K562 (cell line): ENCODE data around the gene IRAK2. TPM values are rescaled to one million over a fixed set of nuclear protein-coding genes. Genes with fewer than 3 reads are reported as not detected.

Experiments used
- BHLHE40 ChIP-seq: IDR thresholded peaks from 2 replicates; pipeline ENCODE4 v1.6.1; 2011; ENCODE audit warnings: low read length, improper control_type of control experiment
- CCNT2 ChIP-seq: IDR thresholded peaks from 2 replicates; pipeline ENCODE4 v1.6.1; 2011; ENCODE audit warnings: borderline replicate concordance, low read depth, mild to moderate bottlenecking, moderate library complexity, mixed read lengths, low read length; ENCODE audit not compliant: insufficient read length; ENCODE audit errors: extremely low read depth
- CREB1 ChIP-seq, 2 experiments: sonication (generic) in 1 of 2; formaldehyde crosslinking in 1 of 2; IDR thresholded peaks; 2 replicates each; pipeline versions ENCODE4 v1.6.1 to v1.8.0; 2012 to 2022; ENCODE audit warnings: inconsistent platforms in 1 of 2, mild to moderate bottlenecking in 1 of 2, missing genetic modification reagents in 1 of 2, moderate library complexity in 1 of 2
- CREBBP ChIP-seq: IDR thresholded peaks from one replicate; pipeline ENCODE4 v1.6.1; 2012; ENCODE audit warnings: low read depth, mild to moderate bottlenecking, control low read depth, inconsistent platforms, low read length
- E2F3 ChIP-seq: fragments of 250-450 bp; sonication (Bioruptor Pico); IDR thresholded peaks from 2 replicates; pipeline ENCODE4 v1.4.0; 2020; ENCODE audit warnings: mild to moderate bottlenecking
- ESRRA ChIP-seq: fragments of 450-650 bp; IDR thresholded peaks from 2 replicates; pipeline ENCODE4 v1.6.1; 2014; ENCODE audit warnings: low read depth, mild to moderate bottlenecking, moderate library complexity, borderline replicate concordance
- HDAC6 ChIP-seq: IDR thresholded peaks from 2 replicates; pipeline ENCODE4 v1.6.1; 2012; ENCODE audit warnings: low read depth, mild to moderate bottlenecking, control low read depth, inconsistent platforms, low read length, moderate library complexity
- JUN ChIP-seq, 2 experiments: sonication (generic) in 1 of 2; formaldehyde crosslinking in 1 of 2; IDR thresholded peaks; 2 replicates each; pipeline versions ENCODE4 v1.6.1 to v1.8.0; 2012 to 2022; ENCODE audit warnings: borderline replicate concordance in 2 of 2, mild to moderate bottlenecking in 2 of 2, improper control_type of control experiment in 1 of 2, low read depth in 1 of 2, low read length in 1 of 2, missing genetic modification reagents in 1 of 2
- KAT2B ChIP-seq: IDR thresholded peaks from one replicate; pipeline ENCODE4 v1.6.1; 2012; ENCODE audit warnings: low read depth, mild to moderate bottlenecking, control low read depth, inconsistent platforms, low read length, moderate library complexity
- MTA2 ChIP-seq: fragments of 450-650 bp; IDR thresholded peaks from 2 replicates; pipeline ENCODE4 v1.6.1; 2016; ENCODE audit warnings: low read depth
- NELFE ChIP-seq: IDR thresholded peaks from 2 replicates; pipeline ENCODE4 v1.6.1; 2011; ENCODE audit warnings: mild to moderate bottlenecking; ENCODE audit not compliant: insufficient read depth, insufficient read length
- PCBP1 ChIP-seq: fragments of 200-400 bp; formaldehyde crosslinking; IDR thresholded peaks from 2 replicates; pipeline ENCODE4 v1.6.1; 2018; ENCODE audit warnings: mild to moderate bottlenecking, low read depth, low read length; ENCODE audit not compliant: poor library complexity, severe bottlenecking
- POLR2G ChIP-seq: fragments of 200-400 bp; formaldehyde crosslinking; IDR thresholded peaks from 2 replicates; pipeline ENCODE4 v1.6.1; 2017; ENCODE audit warnings: low read depth, mild to moderate bottlenecking, antibody characterized with exemption, low read length, moderate library complexity
- RBBP5 ChIP-seq: fragments of 200-600 bp; sonication (generic); IDR thresholded peaks from 2 replicates; pipeline ENCODE4 v1.6.1; 2012; ENCODE audit warnings: borderline replicate concordance, mild to moderate bottlenecking, low read length, control low read depth, inconsistent platforms; ENCODE audit not compliant: insufficient read depth, poor library complexity, severe bottlenecking
- RBM17 ChIP-seq: fragments of 200-400 bp; formaldehyde crosslinking; IDR thresholded peaks from 2 replicates; pipeline ENCODE4 v1.6.1; 2017; ENCODE audit warnings: low read depth, mild to moderate bottlenecking, low read length, borderline replicate concordance
- TARDBP ChIP-seq: fragments of 450-650 bp; IDR thresholded peaks from 2 replicates; pipeline ENCODE4 v1.6.1; 2016
- THRAP3 ChIP-seq: fragments of 450-650 bp; IDR thresholded peaks from 2 replicates; pipeline ENCODE4 v1.6.1; 2016; ENCODE audit warnings: mild to moderate bottlenecking, inconsistent platforms, borderline replicate concordance
- ZBTB9 ChIP-seq: fragments of 450-650 bp; formaldehyde crosslinking; IDR thresholded peaks from 2 replicates; pipeline ENCODE4 v1.4.0; 2020; ENCODE audit warnings: mild to moderate bottlenecking, moderate library complexity
- ZNF124 ChIP-seq: sonication (generic); formaldehyde crosslinking; IDR thresholded peaks from 2 replicates; pipeline ENCODE4 v1.8.1; 2022; ENCODE audit warnings: missing genetic modification reagents
- ZNF239 ChIP-seq: fragments of 250-450 bp; sonication (Bioruptor Pico); IDR thresholded peaks from 2 replicates; pipeline ENCODE4 v1.4.0; 2020; ENCODE audit warnings: mild to moderate bottlenecking
- ZNF311 ChIP-seq: fragments of 250-450 bp; sonication (Bioruptor Pico); IDR thresholded peaks from 2 replicates; pipeline ENCODE4 v1.4.0; 2020; ENCODE audit warnings: mild to moderate bottlenecking, moderate library complexity
- polyA plus RNA-seq, 8 experiments: library from polyadenylated mRNA; depleted of rRNA in 4 of 8; stranded (reverse) in 5 of 8; unstranded in 3 of 8; fragments of >200 nt; fragmentation: Nextera tagmentation in 2 of 8; fragmentation: Illumina TruSeq in 1 of 8; extraction: Ambion mirVana in 2 of 8; extraction: Trizol in 1 of 8; gene quantifications; 2 replicates each; pipeline versions ENCODE4 v1.2.1 to v1.2.3, GENCODE V29; 2011 to 2014; ENCODE audit warnings: inconsistent platforms in 1 of 8, missing spikeins in 1 of 8
- total RNA-seq, 7 experiments: library from RNA; depleted of rRNA in 6 of 7; stranded (reverse); fragments of >200 nt in 6 of 7; fragmentation: Illumina TruSeq in 2 of 7; extraction: Trizol in 2 of 7; gene quantifications; 2 replicates each; pipeline versions ENCODE4 v1.2.1 to v1.2.3, GENCODE V29; 2011 to 2021; ENCODE audit warnings: low replicate concordance in 1 of 7
- TF ChIP-seq, protein P1 (sequence below): fragments of 450-650 bp; IDR thresholded peaks from 2 replicates; pipeline ENCODE4 v1.6.1; 2018; ENCODE audit warnings: mild to moderate bottlenecking, low read depth; ENCODE audit not compliant: partially characterized antibody
- TF ChIP-seq, protein P2 (sequence below): sonication (generic); formaldehyde crosslinking; IDR thresholded peaks from 2 replicates; pipeline ENCODE4 v1.8.0; 2023; ENCODE audit warnings: mild to moderate bottlenecking, missing genetic modification reagents

The IRAK2 gene
- total and polyA plus RNA-seq, 9 of the 15 experiments (the other 6 are each of a cell fraction or from before 2014, with no cell fraction given): 0.42 to 4.4 (median 2.7) TPM

DNA sequence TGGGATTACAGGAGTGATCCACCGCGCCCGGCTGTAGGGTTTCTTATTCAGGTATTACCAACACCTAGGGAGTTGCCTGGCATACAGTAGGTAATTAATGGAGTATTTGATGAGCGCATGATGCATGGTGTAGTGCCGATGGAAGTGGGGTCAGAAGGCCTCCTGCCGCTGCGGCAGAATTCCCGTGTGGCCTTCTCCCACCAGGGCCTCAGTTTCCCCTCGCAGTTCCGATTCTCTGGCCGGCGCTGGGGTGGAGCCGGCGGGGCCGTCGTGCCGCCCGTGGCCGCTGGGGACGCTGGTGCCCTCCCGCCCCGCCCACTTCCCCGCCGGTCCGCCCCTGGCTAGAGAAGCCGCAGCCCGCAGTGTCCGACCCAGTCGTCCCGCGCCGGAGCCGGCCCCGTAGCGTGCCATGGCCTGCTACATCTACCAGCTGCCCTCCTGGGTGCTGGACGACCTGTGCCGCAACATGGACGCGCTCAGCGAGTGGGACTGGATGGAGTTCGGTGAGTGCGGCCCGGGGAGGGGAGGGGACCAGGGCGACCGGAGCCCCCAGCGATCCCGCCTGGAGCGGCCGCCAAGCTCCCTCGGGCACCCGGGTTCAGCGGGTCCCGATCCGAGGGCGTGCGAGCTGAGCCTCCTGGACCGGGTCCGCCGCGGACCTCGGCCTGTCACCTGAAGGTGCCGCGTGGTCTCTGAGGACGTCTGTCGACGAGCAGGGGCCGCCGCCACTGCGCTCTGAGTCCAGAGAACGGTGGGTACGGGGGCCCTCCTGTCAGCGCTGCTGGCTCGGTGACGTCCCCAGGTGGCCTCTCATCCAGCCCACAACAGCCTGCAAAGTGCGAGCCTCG, at the start of gene IRAK2 (continued):
- TF ChIP-seq RBBP5 (peak; percentile 69), ZBTB9 (CRISPR knock-in tag) (peak; percentile 73; the same call in 1 of the 2 replicates), RBM17 (no peak), NELFE (no peak), ESRRA (0 out of 2 replicates have a peak, but pooled peaks have one; percentile 10), POLR2G (peak; percentile 87), ZNF239 (CRISPR knock-in tag) (no peak), BHLHE40 (peak; percentile 5; the same call in 1 of the 2 replicates), PCBP1 (peak; percentile 42), CREB1 (IDR thresholded peaks at IDR 0.05) (no peak; the same call in none of the 2 replicates), CREB1 (CRISPR knock-in tag; IDR thresholded peaks at IDR 0.05) (peak; percentile 54; the same call in 1 of the 2 replicates), ZNF124 (peak; percentile 76; the same call in 1 of the 2 replicates), JUN (IDR thresholded peaks at IDR 0.05; ENCODE audit: borderline replicate concordance, low read depth, low read length) (peak; percentile 15; the same call in 1 of the 2 replicates), JUN (CRISPR knock-in tag; IDR thresholded peaks at IDR 0.05; ENCODE audit: borderline replicate concordance) (no peak), ZNF311 (no peak), CCNT2 (peak; percentile 36), TARDBP (no peak), KAT2B (no peak), THRAP3 (no peak), MTA2 (no peak), E2F3 (CRISPR knock-in tag) (0 out of 2 replicates have a peak, but pooled peaks have one; percentile 69), CREBBP (no peak), HDAC6 (no peak)
- TF ChIP-seq, protein P1, sequence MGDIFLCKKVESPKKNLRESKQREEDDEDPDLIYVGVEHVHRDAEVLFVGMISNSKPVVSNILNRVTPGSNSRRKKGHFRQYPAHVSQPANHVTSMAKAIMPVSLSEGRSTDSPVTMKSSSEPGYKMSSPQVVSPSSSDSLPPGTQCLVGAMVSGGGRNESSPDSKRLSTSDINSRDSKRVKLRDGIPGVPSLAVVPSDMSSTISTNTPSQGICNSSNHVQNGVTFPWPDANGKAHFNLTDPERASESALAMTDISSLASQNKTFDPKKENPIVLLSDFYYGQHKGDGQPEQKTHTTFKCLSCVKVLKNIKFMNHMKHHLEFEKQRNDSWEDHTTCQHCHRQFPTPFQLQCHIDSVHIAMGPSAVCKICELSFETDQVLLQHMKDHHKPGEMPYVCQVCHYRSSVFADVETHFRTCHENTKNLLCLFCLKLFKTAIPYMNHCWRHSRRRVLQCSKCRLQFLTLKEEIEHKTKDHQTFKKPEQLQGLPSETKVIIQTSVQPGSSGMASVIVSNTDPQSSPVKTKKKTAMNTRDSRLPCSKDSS: no peak
- TF ChIP-seq, protein P2, sequence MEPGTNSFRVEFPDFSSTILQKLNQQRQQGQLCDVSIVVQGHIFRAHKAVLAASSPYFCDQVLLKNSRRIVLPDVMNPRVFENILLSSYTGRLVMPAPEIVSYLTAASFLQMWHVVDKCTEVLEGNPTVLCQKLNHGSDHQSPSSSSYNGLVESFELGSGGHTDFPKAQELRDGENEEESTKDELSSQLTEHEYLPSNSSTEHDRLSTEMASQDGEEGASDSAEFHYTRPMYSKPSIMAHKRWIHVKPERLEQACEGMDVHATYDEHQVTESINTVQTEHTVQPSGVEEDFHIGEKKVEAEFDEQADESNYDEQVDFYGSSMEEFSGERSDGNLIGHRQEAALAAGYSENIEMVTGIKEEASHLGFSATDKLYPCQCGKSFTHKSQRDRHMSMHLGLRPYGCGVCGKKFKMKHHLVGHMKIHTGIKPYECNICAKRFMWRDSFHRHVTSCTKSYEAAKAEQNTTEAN (CRISPR knock-in tag): no peak
